GM18517 (cell line): ENCODE data around the gene RNU6-1.

Experiments used
- ATAC-seq: cut with Tn5 transposase; IDR thresholded peaks from one replicate; pipeline ENCODE4 v1.9.1; 2021; ENCODE audit warnings: mild to moderate bottlenecking, moderate library complexity; ENCODE audit not compliant: unreplicated experiment

Gene RNU6-1

DNA sequence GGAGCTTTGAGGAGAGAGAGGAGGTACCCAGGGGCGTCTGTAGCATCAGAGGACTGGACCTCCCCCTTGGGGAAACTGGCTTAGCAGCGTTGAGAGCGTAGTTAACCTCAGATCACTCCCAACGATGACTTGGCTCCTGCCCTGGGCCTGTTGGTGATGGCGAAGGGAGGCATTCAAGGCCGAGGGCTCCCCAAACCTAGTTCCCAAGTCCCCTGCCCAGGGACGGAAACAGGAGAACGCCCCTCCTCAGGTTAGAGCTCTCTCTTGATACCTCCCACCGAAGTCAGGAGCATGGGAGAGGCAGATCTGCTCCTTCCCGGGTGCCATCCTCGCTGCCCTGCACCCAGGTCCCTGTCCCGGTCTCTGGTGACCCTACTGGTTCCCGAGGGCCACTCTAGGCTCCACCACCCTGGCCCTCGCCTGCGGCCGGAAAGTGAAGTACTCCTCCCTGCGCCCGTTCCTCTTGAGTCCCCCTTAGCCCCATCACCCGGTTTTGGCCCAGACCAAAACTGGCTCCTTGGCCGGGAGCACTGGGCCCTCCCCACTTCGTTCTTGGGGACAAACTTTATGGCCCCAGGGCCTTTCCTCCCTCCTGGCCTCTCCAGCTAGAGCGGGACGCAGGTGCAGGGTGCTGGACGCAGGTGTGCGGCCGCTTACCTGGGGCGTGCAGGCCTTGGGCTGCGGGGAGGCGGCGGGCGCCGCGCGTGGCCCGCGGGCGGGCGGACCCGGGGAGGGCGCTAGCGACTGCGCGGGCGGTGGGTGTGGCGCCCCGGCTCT lies 17.1 kb downstream of the RNU6-1 start:
- ATAC-seq = no peak

DNA sequence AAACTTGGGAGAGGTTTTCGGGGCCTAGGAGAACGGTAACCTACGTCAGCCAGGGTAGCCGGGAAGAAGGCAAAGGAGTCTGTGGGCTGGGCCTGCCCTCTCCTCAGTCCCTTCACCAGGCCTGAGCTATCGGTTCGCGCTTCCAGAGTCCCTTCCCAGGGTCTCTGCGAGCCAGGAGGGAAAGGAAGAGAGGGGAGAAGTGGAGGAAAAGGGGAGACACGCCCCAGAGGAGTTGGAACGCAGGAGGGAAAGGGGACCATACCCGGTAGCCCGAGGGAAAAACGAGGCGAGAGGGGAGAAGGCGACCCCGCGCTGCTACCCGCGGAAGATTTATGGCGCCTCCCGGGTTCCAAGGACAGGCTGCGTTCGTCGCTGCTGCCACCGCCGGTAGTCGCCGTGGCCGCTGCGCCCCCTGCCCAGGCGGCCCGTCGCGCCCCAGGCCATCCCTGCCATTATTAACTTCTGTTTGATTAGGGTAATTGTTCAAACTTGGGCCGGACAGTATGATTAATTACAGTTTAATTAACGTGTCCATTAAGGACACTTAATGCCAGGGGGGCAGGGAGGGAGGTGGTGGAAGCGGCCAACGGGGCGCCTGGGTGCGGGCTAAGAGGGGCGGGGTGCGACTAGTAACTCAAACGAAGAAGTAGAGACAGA lies 17.9 kb downstream of the RNU6-1 start:
- no peak for ATAC-seq

DNA sequence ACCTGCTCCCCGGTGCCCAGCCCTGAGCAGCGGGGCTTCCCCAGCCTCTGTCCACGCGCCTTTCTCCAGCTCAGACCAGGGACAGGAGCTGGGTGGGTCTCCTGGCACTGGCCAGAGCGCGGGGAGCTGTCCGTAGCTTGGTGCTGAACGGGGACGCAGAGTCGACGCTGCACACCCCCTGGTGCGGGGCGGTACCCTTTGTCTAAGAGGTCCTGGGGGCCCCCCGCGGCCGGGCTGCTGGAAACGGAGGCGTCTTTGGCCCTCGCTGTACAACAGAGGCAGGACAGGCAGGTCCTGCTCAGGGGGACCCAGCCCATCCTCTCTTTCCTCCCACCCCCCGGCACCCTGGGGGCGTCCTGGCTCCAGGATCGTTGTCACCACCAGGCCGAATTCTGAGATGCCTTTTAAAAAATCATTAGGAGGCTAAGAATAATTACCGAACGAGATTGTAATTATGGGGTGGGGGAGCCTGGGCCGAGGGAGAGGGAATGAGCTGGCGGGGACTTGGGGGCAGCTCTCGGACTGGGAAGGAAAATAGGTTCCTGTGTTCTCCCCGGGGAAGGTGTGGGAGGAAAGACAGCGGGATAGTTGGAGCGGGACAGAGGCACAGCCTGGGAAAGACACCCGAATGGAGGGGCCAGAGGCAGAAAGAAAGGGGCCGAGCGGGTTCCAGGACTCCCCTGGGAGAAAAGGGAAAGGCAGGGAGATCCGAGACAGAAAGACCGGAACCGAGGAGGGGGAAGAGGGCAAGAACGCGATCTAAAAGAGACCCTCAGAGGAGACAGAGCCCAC lies 18.7 kb downstream of the RNU6-1 start:
- ATAC-seq = no peak

DNA sequence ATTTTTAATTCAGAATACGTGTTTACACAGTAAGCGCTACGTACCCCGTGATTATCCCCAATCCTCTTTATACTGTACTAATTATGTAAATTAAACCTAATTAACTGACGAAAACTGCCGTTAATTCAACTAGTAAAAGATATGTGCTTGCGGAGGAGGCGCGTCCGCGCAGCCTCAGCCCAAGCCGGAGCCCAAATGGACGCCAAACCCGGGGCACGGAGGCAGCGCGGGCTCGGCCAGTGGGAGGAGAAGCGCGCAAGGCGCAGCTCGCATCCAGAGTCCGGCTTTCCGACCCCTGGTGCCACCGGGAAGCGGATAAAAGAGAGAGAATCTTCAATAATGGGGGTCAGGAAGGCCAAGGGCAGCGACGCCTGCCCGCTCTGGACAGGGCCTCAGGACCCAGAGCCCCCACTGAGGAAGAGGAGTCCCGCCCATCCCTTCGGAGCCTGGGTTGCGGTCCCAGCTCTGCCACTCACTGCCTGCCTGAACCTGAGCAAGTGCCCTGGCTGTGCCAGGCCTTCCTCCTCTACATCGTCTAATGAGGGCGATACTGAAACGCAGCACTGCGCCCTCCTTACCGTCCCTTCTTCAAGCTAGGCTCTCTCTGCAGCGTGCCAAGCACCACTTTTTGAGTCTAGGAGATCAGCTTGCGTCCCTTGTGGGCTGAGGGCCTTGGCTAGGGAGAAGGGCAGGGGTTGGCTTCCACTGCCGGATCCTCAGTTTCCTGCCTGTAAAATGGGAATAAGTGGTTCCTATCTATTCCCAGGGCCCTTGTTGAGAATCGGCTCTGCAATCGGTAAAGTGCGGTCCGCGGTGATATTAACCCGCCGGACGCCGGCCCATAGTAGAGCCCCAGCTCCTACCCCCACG lies 19.5 kb downstream of the RNU6-1 start:
- no peak for ATAC-seq

DNA sequence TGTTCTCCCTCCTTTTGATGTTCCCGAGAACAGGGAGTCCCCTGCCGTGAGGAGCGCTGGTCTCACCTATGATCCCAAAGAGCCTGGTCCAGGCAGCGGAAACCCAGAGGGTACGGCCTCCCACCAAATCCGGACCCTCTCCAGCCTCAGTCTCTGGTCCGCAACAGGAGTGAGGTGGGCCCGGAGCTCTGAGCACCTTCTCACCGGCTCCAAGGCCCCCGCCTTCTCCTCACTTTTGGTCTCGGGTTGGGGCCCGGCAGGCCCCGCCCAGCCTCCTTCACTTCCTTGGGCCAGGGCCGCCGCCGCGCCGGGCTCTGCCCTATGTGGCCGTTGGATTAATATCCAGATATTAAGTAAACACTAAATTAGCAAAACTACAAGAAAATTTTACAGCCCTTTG lies 20.2 kb downstream of the RNU6-1 start:
- no peak for ATAC-seq

DNA sequence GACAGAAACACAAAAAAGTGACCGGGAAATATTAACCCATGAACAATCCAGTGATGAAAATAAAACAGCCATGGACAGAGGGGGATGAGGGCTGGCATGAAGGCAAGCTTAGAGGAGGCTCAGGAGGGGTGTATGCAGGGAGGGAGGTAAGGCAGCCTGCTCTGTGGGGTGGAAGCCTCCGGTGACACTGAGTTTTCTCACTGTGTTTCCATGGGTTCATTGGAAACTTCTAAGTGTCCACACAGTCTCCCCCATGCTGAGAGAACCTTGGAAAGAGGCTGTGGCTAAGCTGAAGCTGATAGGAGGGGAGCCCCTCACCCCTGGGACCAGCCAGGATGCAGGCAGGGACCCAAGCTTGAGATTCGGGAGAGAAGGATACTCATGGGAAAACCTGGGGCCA lies 21.4 kb downstream of the RNU6-1 start:
- ATAC-seq = no peak

DNA sequence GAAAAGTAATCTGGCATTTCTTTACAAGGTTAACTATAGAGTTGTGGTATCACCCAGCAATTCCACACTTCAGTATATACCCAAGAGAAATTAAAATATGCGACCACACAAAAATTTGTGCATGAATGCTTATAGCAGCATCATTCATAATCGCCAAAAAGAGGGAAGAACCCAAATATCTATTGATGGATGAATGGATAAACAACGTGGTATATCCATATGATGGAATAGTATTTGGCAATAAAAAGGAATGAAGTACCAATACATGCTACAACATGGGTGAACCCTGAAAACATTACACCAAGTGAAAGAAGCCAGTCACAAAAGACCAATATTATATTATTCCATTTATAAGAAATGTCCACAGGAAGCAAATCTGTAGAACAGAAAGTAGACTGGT lies 23.2 kb downstream of the RNU6-1 start:
- ATAC-seq = no peak

DNA sequence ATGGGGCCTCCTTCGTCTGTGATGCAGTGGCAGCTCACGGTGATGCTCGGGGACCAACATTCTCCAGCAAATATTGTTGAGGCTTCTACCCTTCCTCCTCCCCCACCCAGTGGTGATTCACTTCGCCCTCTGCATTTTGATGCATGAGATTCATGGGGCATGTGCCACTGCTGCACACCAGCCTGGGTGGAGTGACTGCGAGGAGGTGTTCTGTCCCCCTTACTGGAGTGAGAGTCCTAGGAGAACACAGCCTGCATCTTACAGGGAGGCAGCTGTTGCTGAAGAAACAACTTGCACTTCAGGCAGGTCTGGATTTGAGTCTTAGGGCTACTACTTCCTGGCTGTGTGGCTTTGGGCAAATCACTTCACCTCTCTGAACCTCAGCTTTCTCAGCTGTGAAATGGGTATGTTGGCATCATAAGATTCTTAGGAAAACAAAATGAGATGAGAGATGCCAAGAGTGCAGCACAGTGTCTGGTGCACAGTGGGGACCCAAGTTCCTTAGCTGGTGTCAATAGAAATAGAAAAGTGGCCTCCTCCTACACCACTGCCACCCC lies 24.7 kb downstream of the RNU6-1 start:
- no peak for ATAC-seq

DNA sequence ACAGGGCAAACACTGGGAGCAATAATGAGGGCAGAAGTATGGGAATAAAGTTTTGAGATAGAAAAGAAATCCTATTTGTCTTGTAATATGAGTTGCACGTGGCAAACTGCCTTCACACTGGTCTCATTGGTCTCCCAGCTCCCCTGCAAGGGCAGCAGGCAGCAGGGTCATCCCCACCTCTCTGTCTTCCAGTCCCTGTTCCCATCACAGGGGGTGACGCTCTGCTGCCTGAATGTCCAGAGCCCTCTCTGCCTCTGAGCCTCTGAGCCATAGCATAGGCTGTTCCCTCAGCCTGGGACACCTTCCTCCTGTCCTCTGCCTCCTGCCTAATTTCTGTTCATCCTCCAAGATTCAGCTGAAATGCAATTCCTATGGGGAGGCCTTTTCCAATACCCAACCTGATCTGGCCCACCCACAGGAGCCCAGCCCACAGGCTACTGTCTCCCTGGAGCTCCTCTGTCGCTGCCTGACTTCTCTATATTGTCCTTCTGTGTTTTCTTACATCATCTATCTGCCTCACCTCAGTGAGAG lies 26.7 kb downstream of the RNU6-1 start:
- ATAC-seq = no peak

DNA sequence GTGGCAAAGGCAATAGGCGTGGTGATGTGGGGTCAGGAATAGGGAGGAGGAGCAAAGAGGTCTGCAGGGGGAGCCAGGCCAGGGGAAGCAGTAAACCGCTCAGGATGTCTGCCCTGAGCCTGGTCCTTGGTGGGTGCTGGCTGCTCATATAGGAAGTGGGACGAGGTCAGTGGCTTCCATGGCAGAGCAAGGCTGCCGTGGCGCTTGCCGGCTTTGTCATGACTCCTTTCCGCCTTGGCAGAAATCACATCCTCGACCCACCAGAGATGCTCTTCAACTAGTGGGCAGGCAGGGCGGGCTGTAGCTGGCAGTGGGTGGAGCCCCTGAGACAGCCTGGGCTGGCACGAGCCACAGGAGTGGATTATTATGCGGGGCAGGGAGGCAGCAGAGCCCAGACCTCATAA lies 27.6 kb downstream of the RNU6-1 start:
- ATAC-seq = no peak

DNA sequence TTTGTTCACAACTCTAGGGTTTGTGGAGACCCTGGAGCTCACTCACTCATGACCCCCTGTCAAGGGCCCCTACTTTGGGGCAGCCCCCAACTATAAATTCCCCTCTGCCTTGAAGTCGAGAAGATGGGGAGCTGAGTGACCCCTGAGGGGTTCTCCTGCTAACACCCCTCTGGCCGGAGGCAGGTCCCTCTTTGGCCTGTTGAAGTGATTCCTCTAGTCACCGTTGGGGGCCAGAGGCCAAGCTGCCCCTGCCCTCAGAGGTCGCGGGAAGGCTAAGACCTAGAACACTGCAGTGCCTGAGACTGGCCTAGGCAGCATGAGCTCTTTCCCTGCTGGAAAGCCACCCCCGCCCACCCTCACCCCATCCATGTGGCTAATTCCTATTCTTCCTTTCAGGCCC lies 30.0 kb downstream of the RNU6-1 start:
- ATAC-seq = no peak

DNA sequence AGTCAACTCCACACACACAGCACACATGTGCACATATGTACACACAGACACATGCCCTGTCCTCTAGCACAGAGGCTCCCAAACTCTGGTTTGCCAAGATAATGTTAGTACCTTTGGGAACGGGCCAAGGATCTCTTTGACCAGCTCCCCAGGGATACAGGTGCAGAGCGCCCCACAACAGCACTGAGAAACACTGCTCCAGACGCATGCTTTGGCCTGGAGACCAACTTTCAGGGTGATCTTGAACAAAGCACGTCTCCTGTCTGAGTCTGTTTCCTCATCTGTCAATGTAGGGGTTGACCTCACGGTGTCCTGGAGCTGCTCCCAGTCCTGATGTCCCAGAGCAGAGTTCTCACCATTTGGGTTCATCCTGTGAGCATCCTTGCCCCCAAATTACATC lies 30.4 kb downstream of the RNU6-1 start:
- ATAC-seq = no peak

DNA sequence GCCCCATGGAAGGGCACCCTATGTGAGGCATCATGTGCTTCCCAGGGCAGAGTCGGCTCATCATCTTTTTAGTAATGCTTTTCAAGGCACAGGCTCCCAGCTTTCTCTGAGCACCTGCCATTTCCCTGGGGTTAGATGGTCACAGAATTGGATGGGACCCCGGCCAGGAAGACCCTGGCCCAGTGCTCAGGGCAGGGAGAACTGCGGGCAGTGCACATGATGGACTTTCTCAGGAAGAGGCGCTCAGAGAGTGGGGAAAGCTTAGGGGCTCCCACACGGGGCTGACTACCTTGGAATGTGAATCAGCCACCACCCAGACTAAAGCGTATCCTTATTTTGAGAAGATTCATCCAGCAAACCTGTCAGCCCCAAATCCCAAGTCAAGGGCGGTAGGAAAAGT lies 31.0 kb downstream of the RNU6-1 start:
- no peak for ATAC-seq

DNA sequence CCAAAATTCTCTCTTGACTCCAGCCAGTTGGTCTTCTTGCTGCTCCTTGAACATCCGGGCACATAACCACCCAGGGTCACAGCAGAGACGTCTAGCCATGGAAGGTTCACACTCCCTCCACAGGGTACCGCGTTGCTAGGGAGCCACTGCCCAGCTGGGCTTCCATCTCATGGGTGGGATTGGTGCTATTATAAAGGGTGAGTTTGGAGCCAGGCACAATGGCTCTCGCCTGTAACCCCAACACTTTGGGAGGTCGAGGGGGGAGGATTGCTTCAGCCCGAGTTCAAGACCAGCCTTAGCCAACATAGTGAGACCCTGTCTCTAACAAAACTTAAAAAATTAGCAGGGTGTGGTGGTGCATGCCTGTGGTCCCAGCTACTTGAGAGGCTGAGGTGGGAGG lies 32.0 kb downstream of the RNU6-1 start:
- ATAC-seq = no peak

DNA sequence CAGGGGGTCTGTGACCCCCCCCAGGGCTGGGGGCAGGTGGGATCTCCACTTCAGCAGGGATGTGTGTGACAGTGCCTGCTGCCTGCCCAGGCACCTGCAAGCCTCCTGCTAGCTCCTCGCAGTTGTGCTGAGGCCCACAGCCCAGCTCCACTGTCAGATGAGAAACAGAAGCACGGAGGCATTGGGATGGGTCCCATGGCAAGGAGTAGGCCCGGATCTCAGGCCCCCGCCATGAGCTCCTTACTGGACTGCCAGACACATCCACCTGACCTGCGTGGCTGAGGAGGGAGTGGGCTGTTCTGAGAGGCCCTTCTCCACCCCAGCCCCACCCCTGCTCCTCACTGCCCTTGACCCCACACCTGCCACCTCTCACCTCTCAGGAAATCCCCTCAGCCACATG lies 32.7 kb downstream of the RNU6-1 start:
- no peak for ATAC-seq

DNA sequence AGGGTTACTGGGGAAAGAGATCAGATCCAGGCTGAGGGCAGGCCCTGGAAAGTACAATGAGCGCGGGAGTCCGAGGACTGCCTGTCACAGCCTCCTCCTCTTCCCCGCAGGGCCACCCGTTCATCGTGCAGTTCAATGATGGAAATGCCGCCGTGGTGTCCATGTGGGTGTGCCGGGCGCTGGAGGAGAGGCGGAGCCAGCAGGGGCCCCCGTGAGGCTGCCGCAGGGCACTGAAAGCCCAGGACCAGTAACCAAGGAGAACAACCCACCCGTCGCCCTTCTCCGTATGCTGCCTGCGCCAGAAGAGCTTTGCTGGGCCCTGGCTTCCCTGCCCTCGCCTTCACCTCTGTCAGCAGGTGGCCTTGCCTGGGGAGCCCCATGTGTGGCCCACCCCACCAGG lies 33.3 kb downstream of the RNU6-1 start:
- no peak for ATAC-seq

DNA sequence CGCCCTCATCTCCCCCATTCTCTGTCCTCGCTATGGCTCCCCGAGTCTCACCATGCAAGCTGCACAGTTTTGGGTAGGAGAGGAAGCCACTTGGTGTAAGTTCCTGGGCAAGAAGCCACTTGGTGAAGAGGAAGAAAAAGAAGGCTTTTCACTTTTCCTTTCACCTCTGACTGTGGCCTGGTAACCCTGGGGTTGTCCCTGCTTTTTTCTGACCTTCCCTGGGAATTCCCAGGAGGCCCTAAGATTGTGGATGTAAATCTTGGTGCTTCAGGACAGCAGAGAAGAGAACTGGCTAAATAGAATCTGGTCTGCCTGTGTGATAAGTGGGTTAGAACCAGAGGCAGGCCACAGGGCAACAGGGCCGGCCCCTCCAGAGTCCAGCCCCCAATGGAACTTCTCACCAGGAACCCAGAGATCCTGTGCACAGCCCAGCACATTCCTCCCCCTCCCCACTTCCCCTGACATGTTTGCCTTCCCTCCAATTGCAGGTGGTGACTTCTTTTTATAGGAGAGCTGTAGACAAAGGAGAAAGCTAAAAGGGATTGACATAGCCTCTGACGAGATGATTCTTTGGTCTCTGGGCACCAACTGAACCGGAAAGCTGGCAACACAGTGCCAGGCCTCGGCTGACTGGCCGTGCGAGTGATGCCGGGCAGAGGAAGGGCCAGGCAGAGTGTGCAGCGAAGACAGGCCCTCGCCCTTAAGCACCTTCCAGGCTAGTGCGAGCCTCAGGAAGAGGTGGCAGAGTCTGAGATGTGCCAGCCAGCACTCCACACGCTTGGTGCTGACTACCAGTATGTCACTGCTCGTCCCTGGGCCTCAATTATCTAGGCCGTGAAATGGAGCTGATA lies 34.0 kb downstream of the RNU6-1 start:
- ATAC-seq = no peak

DNA sequence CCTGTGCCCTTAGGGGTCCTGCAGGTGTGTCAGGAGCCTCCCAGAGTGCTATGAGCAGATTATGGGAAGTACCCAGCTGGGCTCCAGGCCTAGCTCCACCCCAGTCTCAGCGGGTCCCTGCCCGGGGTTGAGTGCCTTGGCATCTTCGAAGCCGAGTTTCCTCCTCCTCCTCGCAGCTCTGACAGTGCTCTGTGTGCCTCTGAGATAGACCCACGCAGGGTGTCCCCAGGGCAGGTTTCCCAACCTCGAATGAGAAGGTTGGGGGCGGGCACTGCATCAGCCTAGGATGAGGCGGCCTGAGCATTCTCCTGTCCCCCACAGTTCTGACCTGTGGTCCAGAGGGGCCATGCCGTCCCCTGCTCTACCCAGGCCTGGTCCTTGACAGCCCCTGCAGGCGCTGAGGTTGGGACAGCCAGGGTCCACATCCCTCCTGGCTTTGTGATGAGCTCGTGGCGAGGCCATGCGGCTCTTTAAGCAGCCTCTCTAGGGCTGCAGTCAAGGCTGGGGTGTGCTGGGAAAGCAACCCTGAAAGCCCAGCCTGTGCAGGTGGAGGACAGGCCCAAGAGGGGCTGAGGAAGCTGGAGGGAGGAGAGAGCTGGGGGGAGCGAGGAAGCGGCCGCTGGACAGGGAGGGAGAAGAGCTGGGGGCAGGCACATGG lies 34.7 kb downstream of the RNU6-1 start:
- ATAC-seq = no peak
